SKM-1 treated with dmso at 0.1 percent for 144 hours (cell line): ENCODE measurements around the gene VSIR.
A peak's percentile ranks its signal among the peaks of the same experiment; 100 is the strongest.

Experiments
- DNase-seq: peaks from one replicate; lab custom pipeline; 2025; ENCODE audit not compliant: unreplicated experiment; lab: John Stamatoyannopoulos, UW

The VSIR gene

DNA sequence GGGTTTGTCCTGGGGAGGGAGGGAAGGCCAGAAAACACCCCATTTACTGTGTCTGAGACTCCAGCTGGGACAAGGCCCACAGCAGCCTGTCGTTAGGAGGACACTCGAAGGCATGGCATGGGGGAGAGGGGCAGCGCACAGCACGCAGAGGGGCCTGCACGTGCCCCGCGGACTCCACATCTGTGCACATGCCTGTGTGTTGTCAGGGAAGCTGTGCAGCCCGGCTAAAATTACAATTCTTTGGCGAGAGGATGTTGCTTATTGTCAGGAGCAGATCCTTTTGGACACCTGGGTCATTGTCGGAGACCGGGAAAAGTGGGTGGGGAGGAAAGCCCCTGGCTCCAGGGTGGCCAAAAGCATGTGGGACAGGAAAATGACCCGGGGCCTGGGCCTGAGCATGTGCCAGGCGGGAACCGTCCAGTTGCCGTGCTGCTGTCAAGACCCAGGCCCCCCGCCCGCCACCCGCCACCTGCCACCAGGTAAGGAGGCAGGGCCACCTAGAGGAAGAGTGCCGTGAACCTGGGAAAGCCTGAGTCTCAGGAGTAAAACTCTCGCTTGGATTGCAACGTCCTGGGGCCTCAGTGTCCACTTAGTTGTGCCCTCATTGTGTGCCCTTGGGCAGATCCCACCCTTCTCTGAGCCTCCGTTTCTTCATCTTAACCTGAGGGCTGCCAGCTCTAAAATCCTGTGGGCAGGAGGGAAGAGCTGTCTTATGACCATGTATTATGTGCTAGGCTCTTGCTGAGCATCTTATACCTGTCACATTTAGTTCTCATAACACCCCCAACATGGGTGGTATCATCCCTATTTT is 7.2 kb downstream of the VSIR start:
- no peak for DNase-seq

DNA sequence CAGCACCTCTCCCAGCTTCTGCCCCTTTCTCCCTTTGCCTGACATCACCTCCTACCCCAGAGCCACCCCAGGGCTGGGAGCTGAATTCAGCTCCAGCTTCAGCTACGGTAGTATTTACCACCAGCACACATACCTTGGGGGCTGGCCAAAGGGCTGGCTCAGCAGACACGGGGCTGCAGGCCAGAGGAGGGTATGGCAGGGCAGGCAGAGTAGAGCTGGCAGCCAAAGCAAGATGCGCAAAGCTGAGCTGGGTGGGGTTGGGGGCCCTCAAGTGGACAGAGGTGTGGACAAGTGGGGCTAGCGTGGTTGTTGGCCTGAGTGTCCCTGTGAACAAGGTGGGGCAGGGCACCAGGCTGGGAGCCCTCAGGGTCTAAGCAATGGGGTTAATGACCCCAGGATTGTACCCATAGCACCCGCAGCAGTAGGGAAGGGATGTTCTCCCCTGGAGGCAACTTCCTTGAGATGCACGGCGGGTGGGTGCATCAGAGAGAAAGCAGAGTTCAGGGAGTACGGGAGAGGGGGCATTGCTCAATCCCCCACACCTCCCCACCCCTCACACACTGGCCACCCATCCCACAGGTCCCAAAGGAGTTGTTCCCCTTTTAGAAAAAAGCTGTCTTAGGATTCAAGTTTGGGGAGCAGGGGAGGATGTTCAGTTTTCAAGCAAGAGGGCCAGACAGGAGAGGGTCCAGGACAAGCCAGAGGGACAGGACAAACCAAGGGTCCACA is 8.0 kb downstream of the VSIR start:
- DNase-seq, result peak; percentile 26

DNA sequence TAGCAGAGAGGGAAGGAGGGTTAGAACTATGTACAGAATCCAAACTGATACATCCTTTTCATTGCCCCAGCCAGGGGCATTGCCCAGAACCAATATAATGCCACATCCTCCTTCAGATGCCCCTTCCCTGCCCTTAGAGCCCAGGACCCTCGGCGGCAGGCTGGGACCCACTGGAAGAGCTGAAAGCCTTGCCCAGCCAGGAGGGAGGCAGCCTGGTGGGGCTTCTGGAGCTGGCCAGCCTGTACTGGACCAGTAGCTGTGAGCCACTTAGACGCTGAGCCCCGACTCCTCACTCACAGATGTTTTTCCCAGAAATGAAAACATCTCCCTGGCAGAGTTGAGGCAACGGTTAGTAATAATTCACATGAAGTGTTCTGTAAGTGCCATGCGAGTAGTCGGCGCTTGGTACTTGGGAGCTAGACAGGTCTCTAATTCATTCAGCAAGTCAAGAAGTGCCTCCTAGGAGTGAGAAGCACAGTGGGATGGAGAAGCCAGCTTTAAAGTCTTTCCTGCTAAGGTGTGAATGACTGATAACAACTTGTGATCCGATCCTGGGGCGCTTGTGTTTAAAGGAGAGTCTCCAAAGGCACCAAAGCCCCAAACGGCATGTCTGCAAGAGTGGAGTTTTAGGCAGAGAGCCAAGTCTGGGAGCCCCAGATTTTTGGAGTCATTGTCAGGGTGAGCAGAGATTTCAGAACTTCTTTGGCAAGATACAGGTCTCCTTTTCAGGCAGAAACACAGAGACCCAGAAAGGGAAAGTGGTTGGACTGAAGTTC is 9.8 kb downstream of the VSIR start:
- no peak for DNase-seq

DNA sequence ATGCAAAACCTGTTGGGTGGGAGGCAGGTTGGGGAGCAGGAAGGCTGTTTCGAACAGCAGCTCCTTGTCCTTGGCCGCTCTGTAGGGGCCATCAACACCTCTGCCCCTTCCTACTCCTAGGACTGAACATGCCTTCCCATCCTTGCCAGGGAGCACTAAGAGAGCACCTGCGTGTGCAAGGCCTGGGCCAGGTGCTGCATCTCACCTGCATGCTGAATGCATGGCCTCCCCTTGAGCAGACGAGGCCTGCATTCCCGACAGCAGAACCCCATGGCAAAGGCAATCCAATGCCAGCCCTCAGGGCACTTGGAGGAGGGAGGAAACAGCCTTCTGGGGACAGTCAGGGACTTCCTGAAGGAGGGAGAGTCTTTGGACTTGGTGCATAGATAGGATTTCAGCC is 11.0 kb downstream of the VSIR start:
- no peak for DNase-seq

DNA sequence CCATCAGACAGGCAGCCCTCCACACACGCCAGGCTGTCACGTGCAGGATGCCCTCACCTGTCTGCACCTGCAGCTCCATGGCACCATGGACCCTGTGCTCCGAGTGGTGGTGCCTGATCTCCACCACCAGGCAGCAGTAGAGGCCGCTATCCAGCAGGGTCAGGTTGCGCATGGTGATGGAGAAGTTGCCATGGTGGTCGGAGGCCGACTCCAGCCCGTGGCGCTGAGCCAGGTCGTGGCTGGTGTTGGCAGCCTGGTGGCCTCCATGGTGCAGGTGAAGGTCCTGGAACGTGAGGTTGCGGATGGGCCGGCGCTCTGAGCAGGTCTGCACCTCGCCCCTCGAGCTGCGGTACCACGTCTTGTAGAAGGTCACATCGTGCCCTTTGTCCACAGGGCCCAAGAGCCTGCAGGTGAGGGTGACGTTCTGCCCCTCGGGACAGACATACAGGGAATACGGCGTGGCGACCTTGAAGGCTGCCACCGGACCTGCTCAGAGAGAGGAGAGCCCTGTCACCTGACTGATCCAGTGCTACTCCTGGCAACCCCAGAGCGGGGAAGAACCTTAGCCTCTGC is 11.7 kb downstream of the VSIR start:
- DNase-seq, result no peak

DNA sequence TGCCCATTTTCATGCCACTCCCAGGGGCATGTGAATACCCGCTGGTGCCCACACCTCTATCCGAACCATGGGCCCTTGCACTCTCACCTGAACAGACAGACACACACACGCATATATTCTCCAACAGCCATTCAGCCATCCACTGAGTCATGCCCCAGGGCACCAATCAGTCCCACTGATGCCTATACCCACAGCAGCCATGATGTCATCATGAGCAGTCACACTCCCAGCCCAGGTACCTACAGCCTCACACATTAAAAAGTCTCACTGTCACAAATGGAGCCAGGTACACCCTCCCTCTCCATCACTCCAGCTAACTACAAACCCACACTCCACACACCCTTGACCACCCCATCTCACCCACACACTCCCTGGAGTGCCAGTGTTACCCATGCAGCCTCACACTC is 12.2 kb downstream of the VSIR start:
- no peak for DNase-seq

DNA sequence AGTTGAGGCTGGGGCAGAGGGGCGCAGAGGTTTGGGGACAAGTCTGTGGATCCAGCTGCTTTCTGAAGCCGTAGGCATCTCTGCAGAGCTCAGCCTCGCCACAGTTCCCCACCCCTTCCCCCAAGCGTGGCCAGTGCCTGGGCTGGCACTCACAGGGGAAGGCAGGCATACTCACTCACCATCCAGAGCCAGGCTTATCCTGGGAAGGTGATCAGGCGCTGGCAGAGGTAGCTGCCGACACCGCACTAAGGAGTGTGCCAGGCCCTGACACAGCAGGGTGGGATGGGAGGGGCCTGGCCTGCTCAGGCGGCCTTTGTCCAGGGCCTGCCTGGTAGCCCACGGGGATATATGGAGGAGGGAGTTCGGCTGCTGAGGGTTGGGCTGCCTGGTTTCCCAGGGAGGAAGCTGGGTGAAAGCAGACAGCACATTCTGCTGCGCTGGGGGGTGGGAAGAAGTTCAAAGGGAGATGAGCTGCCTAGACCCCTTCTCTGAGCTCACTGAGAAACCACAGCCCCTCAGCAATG is 15.9 kb downstream of the VSIR start:
- no peak for DNase-seq

DNA sequence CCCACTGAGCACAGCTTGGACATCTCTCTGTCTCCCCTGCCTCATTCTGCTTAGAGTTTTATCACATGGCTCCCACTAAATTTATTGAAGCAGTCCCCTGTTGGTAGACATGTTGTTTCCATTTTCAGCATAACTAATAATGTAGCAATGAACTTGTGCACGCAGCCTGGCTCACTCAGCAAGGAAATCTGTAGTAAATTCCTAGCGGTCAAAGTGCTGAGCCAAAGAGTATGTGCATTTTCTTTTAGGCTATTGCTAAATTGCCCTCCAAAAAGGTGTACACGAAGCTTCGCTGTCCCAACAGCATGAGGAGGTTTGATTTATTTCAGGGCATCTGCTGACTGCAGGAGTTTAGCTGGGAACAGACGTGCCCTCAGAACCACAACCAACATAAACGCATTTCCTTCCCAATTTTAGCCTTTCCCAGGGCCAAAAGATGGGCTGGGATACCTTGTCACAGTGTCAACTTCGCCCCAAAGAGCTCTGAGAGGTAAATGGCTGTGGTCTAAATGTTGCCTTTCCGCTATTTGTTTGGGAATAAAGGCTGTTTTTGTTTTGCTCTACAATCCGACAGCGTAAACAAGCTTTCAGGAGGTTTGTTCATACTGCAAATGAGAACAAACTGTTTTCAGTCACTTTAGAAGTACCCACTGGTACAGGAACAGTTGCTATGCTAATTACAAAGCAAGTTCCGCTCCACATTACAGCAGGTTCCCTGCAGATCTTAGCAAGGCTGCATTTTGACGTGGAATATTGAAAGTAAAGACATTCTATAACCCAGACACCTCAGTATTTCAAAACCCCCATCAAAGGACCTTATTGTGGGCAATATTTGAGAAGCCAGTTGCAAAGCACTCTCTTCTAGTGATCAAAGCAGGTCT is 16.8 kb downstream of the VSIR start:
- DNase-seq, result no peak

DNA sequence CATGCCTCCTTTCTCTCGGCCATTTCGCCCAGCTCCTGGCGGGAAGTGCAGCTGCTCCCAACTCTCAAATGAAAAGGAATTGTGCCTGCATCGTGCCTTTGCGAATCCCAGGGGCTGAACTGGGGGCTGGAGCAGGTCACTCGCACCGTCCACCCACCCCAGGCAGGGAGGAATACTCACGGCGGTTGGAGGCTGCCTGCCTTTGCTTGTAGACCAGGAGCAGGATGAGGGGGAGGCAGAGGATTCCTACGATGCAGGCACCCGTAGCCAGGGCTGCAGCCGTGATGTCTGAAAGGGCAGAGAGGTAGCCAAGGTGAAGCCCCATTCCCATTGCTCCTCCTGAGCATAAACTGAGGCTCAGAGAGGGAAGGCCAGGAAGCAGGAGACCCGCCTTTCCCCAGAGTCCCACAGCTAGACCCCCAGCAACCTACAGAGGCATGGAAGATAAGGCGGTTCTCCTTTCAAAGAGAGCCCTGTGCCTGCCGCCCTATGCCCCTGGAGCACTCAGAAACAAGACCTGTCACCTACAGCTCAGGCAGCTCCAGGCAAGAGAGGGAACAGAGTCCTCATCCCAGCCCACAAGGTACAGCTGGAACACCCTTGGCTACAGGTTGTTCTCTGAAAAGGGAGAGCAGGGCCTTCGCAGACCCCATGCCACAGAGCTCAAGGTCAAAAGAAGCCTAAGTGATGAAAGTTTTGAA is 18.0 kb downstream of the VSIR start:
- no peak for DNase-seq

DNA sequence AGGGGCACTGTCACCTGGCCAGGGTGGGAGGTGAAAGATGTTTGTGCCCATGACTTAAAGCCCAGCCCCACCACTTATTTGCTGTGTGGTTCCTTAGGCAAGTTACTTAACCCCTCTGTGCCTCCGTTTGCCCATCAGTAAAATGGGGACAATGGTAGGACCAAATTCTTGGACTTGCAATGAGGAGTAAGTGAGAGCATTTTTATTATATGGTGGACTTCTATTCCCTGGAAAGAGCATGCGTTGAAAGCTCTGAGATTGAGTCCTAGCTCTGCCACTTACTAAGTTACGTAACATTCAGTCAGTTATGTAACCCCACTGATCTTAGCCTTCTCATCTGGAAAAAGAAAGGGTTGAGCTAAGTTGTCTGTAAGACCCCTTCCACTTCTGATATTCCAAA is 18.8 kb downstream of the VSIR start:
- peak; percentile 68 for DNase-seq

DNA sequence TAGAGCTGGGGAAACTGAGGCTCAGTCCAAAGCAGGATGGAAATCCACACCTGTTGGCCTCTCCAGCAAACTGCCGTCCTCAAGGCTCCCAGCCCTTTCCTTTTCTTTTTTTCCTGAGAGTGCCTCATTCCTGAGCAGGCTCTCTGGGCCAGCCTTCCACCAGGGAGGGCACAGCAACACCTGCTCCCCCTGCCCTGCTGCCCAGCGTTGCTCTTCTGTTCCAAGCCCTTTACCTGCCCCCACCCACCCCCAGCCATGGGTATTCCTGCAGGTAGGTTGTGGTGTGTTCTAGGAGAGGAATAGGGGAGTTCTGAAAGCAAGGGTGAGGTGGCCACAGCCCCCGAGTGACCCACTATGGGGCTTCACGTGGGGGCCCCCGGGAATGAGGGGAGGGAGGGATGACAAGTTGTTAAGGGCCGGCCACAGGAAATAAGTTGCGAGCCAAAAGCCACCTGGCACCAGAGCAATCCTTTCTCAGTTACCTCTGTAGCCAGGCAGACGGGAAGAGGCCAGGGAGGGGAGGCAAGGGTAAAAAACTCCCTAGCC is 19.3 kb downstream of the VSIR start:
- no peak for DNase-seq

DNA sequence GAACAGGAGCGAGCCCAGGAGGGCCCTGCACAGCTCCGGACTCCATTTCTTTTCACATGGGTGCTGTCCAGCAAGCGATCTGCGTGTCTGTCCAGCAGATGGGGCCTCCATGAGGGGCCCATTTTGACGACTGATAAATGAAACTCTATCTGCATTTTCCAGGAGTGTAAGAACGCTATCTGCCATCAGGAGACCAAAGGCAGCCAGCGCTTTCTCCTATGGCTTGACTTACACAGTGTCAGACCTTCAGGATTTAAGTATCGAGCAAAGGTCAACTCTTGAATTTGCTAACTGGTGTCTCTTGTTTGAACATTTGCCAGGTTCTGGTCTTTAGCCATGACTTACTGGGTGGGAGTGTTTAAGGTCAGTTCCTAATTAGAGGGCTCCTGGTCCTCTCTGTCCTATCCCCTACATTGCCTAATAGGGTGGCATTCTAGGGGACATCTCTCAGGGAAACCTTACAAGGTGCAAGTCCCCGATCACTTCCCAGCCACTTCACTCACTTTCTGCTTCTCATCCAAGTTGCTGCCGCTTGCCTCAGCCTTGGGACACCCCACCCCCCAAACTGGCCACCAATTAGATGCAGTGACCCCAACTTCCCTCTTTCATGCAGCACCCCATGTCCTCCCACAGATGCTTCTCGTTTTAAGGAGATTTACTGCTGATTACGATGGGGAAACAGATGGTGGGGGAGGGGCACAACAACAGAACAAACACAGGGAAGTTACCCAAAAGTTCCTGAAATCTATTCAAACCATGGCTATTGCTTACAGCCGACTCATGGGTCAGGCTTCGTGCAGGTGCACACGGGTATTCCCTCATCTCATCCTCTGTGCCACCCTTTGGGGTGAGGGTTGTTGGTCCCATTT is 20.0 kb downstream of the VSIR start:
- DNase-seq, result peak; percentile 98

DNA sequence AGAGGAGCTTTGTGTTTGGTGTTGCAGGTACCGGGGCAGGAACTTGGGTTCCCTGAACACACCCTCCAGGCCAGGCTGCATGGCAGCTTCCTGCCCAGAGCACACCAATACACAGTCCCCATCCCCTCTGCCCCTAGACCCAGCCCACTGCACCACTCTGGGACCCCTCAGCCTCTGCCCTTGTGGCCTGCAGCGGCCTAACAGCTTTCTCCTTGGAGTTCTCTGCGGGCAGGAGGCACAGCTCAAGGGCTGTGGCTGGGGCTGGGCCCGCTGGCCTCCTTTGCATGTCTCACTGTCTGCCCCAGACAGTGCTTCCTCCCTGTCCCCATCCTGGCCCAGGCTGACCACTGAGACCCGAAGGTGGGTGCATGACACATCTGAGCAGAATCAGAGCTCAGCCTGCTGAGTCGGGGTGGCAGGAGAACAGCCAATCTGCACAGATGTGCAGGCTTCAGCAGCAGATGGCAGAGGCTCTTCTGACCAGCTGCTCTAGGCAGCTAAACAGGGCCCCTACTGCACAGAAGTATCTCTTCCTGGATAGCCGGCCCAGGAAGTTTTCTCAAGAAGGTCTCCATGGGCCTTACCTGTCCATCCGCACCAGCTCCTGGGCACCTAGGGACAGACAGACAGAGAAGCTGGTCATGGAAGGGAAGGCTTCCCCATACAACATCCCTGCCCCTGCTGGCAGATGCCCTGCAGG is 20.8 kb downstream of the VSIR start:
- DNase-seq, result no peak

DNA sequence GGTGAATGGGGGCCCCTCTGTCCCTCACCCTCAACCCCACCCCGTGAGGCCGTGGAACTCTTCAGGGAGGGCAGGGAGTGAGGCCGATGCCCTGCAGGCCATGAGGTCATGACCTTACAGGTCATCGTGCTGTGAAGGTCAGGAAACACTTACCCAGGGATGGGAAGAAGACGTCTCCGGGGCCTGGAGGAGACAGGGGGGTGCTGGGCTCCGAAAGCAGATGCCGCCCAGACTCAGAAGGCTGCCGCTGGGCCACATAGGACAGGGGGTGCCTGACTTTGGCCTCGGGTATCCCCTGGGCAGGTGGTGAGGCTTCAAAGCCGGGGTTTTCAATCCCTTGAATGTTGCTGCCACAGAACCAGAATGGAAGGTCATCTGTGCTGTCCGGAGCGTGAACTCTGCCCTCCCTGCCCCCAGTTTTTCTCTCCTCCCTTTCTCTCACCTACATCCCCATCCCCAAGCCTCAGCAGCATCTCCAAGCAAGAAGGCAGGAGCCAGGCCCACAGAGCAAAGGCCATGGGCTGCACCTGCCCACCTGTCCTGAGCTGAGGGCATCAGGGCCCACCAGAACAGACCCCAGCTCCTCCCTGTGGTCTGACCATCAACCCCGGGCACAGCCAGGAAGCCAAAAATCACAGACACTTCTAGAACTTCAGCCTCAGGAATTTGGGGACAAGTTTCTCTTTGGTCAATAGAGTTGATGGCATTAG is 21.6 kb downstream of the VSIR start:
- DNase-seq, result no peak

DNA sequence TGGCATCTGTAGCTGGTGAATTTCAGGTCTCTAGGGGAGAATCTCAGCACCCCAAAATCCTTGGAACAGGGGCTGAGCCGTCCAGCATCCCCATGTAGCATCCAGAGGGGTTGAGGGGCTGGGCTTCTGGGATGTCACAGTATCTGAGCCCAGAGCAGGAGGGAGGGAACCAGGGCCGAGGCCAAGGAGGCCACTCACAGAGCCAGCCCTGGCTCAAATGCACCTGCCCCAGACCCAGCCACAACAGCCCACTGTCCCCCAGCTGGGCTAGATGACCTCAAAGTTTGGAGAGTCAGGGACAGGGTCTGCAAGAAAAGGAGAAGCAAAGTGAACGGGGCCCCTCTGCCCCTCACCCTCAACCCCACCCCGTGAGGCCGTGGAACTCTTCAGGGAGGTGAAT is 22.3 kb downstream of the VSIR start:
- no peak for DNase-seq

DNA sequence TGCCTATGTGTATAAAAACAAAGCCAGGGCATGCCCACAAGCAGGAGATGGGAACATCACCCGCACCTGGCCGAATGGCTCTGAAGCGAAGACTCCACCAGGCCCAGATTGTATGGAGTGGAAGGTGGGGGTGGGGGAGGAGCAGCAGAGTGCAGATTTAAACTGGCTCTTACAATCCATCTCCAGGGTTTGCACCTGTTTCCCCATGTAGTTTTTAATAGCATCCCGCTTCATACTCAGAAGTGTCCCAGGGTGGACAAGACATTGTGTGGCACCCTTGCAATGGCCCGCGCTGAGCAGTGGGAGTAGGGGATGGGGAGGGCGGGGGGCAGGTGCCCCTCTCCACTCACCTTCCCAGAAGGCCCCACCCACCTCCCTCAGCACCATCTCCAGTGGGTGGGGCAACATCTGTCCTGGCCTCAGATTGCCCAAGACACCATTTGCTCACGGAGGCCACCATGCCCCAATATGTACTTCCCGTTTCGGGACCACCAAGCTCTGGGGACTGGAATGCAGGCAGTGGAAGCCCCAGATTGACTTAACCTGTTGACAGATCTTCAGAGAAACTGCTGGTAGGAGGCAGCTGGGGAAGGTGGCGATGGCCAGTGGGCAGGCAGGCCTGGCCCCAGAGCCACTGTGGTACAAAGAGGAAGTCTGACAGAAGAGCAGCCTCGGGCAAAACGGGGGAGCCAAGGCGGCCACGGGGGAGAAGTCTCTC is 23.0 kb downstream of the VSIR start:
- peak; percentile 76 for DNase-seq

DNA sequence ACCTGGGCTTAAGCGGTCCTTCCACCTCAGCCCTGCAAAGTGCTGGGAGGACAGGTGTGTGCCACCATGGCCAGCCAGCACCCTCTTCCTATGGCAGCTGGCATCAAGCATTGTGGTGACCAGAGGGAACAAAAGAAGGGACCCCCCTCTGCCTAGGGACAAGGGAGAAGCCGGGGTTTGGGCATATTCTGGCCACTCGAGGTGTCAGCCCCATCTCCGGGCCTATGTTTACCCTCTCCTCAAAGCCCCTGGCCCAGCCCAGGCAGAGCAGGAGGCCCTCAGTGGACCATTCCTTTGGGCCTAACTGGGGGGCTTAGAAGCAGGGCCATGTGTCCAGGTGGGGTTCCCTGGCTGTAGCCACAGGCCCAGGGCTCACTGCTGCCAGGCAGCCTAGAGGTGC is 23.9 kb downstream of the VSIR start:
- no peak for DNase-seq
